Measurements from ENCODE around the gene ETS2.

Gene ETS2

GRCh38 chr21:38759413-38759812 lies 46.3 kb upstream of the ETS2 start:
- DNase-seq (ENCODE audit: low read depth in 1 of 2, low spot score in 1 of 2) = no peak
- TF ChIP-seq CTCF (IDR thresholded peaks at IDR 0.05; ENCODE audit: insufficient read depth, low read length) (no peak), SPI1 (IDR thresholded peaks at IDR 0.05; ENCODE audit: borderline replicate concordance, low read depth) (no peak), REST (IDR thresholded peaks at IDR 0.05; ENCODE audit: insufficient replicate concordance, low read depth) (no peak), GABPA (IDR thresholded peaks at IDR 0.05; ENCODE audit: low read depth) (no peak), POLR2AphosphoS5 (IDR thresholded peaks at IDR 0.05; ENCODE audit: low read depth) (no peak)
- no peak overlapping the region for H3K27ac ChIP-seq (replicated peaks)

GRCh38 chr21:38760017-38760761 lies 45.5 kb upstream of the ETS2 start:
- no peak overlapping the region for H3K4me3 ChIP-seq (replicated peaks; ENCODE audit: insufficient read depth, low read length)
- TF ChIP-seq GABPA (IDR thresholded peaks at IDR 0.05; ENCODE audit: low read depth) (no peak), SPI1 (IDR thresholded peaks at IDR 0.05; ENCODE audit: borderline replicate concordance, low read depth) (no peak), POLR2AphosphoS5 (IDR thresholded peaks at IDR 0.05; ENCODE audit: low read depth) (no peak), CTCF (IDR thresholded peaks at IDR 0.05; ENCODE audit: insufficient read depth, low read length) (no peak), REST (IDR thresholded peaks at IDR 0.05; ENCODE audit: insufficient replicate concordance, low read depth) (no peak)
- no peaks in the 10 kb centered on the region for H3K27me3 ChIP-seq (ENCODE audit: insufficient read depth, poor library complexity, severe bottlenecking)
- no peak overlapping the region for H3K27ac ChIP-seq (replicated peaks)
- no peak for DNase-seq (ENCODE audit: low read depth in 1 of 2, low spot score in 1 of 2)

More at GRCh38 chr21:38759413-38759812, 46.3 kb upstream of the ETS2 start:
- H3K4me3 ChIP-seq (replicated peaks; ENCODE audit: insufficient read depth, low read length) = no peak overlapping the region
- no peaks in the 10 kb centered on the region for H3K27me3 ChIP-seq (ENCODE audit: insufficient read depth, poor library complexity, severe bottlenecking)

GRCh38 chr21:38760762-38761155 lies 45.0 kb upstream of the ETS2 start:
- Histone ChIP-seq H3K27me3 (ENCODE audit: insufficient read depth, poor library complexity, severe bottlenecking) (no peaks in the 10 kb centered on the region), H3K27ac (replicated peaks) (no peak overlapping the region), H3K4me3 (replicated peaks; ENCODE audit: insufficient read depth, low read length) (no peak overlapping the region)
- TF ChIP-seq REST (IDR thresholded peaks at IDR 0.05; ENCODE audit: insufficient replicate concordance, low read depth) (no peak), GABPA (IDR thresholded peaks at IDR 0.05; ENCODE audit: low read depth) (no peak), POLR2AphosphoS5 (IDR thresholded peaks at IDR 0.05; ENCODE audit: low read depth) (no peak), CTCF (IDR thresholded peaks at IDR 0.05; ENCODE audit: insufficient read depth, low read length) (no peak), SPI1 (IDR thresholded peaks at IDR 0.05; ENCODE audit: borderline replicate concordance, low read depth) (no peak)
- no peak for DNase-seq (ENCODE audit: low read depth in 1 of 2, low spot score in 1 of 2)
